ENCODE results near the gene UFD1. TPM values are rescaled to one million over a fixed set of nuclear protein-coding genes. Genes with fewer than 3 reads are reported as not detected.

The UFD1 gene
- total RNA-seq, 1 donor from 2014 or later = 41.8 TPM

DNA sequence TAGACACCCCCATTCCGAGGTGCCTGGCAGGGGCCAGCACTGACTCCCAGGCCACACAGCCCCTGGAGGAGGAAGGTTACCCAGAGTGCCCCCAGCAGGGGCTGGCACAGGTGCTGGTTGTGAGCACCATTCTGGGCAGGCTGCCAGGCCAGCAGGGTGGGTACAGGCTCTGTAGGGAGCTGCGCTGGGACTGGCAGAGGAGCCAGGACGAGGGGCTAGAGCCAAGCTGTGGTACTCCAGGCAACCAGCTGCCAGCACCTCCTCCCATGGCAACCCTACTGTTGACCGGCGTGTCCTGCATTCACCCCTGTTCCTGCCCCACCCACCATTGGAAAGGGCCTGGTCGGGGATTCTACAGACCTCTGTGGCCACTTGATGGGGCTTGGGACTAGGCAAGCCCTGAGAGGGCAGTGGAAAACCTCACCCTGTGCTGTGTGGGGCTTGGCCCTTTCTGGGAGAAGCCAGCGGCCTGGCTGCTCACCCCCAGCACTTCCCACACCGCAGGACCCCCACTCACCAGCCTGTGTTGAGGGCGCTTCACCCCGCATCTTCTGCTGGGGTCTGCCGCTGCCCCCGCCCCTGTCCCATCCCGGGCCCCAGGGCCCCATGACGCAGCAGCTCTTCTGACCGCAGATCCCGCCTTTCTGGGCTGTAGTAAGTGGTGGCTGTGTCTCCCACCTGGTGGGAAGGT is 43.3 kb upstream of the UFD1 start:
- Histone ChIP-seq H3K9me3 (replicated peaks) (no peaks in the 10 kb centered on the region), H3K27me3 (ENCODE audit: low read depth) (peaks cover 35% of the 10 kb centered on the region), H3K27ac (replicated peaks) (peak overlapping the region; percentile 95), H3K4me1 (peaks cover 58% of the 10 kb centered on the region), H3K4me3 (peak overlapping the region; percentile 73), H3K36me3 (no peaks in the 10 kb centered on the region)
- no peak for TF ChIP-seq CTCF (IDR thresholded peaks at IDR 0.05; ENCODE audit: borderline replicate concordance)
- peak; percentile 56 for DNase-seq
- intact Hi-C loops (cut with micrococcal nuclease) = no loop called here

GRCh38 chr22:19520566-19521305 is 41.7 kb upstream of the UFD1 start:
- Histone ChIP-seq H3K4me1 (peaks cover 42% of the 10 kb centered on the region), H3K27ac (replicated peaks) (peak overlapping the region; percentile 95), H3K4me3 (peak overlapping the region; percentile 73), H3K27me3 (ENCODE audit: low read depth) (peaks cover 33% of the 10 kb centered on the region), H3K36me3 (no peaks in the 10 kb centered on the region), H3K9me3 (replicated peaks) (no peaks in the 10 kb centered on the region)
- DNase-seq = no peak
- intact Hi-C loops (cut with micrococcal nuclease) = no loop called here
- TF ChIP-seq CTCF (IDR thresholded peaks at IDR 0.05; ENCODE audit: borderline replicate concordance) = no peak

DNA sequence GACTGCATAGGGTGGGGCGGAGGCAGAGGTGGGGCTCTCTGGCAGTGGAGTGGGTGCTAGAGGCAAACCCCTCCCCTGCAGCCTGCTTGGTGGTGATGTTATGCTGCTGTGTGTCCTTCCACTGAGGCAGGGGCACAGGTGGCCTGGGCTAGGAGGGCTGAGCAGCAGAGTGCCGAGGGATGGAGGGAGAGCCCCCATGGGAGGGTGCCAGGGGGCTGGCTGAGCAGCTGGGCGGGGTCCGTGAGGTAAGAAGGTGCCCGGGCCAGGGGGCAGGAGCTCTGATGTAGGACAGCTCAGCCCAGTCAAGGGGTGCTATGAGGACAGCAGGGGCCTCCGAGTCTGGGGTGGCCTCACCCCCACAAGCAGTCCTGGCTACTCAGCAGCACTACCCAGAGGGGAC is 41.0 kb upstream of the UFD1 start:
- H3K4me1 ChIP-seq = peaks cover 37% of the 10 kb centered on the region
- H3K27me3 ChIP-seq (ENCODE audit: low read depth) = peaks cover 26% of the 10 kb centered on the region
- TF ChIP-seq CTCF (IDR thresholded peaks at IDR 0.05; ENCODE audit: borderline replicate concordance) = no peak
- intact Hi-C loops (cut with micrococcal nuclease) = no loop called here
- no peaks in the 10 kb centered on the region for H3K36me3 ChIP-seq
- no peak overlapping the region for H3K4me3 ChIP-seq
- no peak for DNase-seq
- H3K9me3 ChIP-seq (replicated peaks) = no peaks in the 10 kb centered on the region
- H3K27ac ChIP-seq (replicated peaks) = no peak overlapping the region

GRCh38 chr22:19519041-19519926 is 40.3 kb upstream of the UFD1 start:
- no peak for DNase-seq
- Histone ChIP-seq H3K4me1 (peaks cover 29% of the 10 kb centered on the region), H3K9me3 (replicated peaks) (peaks cover 3% of the 10 kb centered on the region), H3K36me3 (no peaks in the 10 kb centered on the region), H3K27ac (replicated peaks) (no peak overlapping the region), H3K27me3 (ENCODE audit: low read depth) (peaks cover 19% of the 10 kb centered on the region), H3K4me3 (no peak overlapping the region)
- TF ChIP-seq CTCF (IDR thresholded peaks at IDR 0.05; ENCODE audit: borderline replicate concordance) = no peak
- intact Hi-C loops (cut with micrococcal nuclease) = no loop called here

DNA sequence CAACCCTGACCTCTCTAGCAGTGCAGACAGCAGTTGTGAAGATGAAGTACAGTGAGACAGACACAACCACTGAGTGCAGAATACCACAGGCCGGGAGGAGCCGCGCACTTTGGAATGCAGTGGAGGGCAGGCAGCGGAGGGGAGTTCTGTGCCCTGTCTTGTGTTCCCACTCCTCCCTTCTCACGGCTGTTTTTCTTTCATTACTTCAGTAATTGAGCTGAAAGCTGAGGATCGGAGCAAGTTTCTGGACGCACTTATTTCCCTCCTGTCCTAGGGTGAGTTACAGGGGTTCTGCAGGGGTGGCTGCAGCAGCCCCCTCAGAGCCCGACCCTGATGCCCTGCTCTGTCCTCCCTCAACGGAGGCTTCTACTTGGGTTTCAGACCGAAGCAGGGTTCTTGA is 39.6 kb upstream of the UFD1 start:
- intact Hi-C loops (cut with micrococcal nuclease) = no loop called here
- Histone ChIP-seq H3K27me3 (ENCODE audit: low read depth) (peaks cover 12% of the 10 kb centered on the region), H3K27ac (replicated peaks) (no peak overlapping the region), H3K4me1 (peaks cover 23% of the 10 kb centered on the region), H3K36me3 (no peaks in the 10 kb centered on the region), H3K4me3 (no peak overlapping the region), H3K9me3 (replicated peaks) (peaks cover 10% of the 10 kb centered on the region)
- no peak for TF ChIP-seq CTCF (IDR thresholded peaks at IDR 0.05; ENCODE audit: borderline replicate concordance)
- DNase-seq = no peak

Measured in left ventricle myocardium inferior (tissue), 1 donor.